H1 (cell line): ENCODE measurements around the gene PLXNB1. TPM values are rescaled to one million over a fixed set of nuclear protein-coding genes. Genes with fewer than 3 reads are reported as not detected.
A peak's percentile ranks its signal among the peaks of the same experiment; 100 is the strongest.

Experiments
- ASH2L ChIP-seq: fragments of 200-600, 300-600 bp; sonication (generic); IDR thresholded peaks from one replicate; pipeline ENCODE4 v1.7.1; 2017; ENCODE audit warnings: low read length
- ATF3 ChIP-seq: IDR thresholded peaks from 2 replicates; pipeline ENCODE4 v1.6.1; 2011; ENCODE audit warnings: low read depth, mild to moderate bottlenecking, low read length; ENCODE audit not compliant: insufficient read depth
- BCL11A ChIP-seq, 2 experiments: IDR thresholded peaks; one replicate each; pipeline ENCODE4 v1.6.1; 2011; ENCODE audit warnings: low read depth in 2 of 2, low read length in 2 of 2, mild to moderate bottlenecking in 2 of 2
- BRCA1 ChIP-seq: IDR thresholded peaks from 2 replicates; pipeline ENCODE4 v1.6.1; 2012; ENCODE audit warnings: low read depth, low read length, improper control_type of control experiment
- CBX5 ChIP-seq: fragments of 300-800, 300-1000 bp; sonication (generic); IDR thresholded peaks from 2 replicates; pipeline ENCODE4 v1.7.1; 2016; ENCODE audit warnings: antibody characterized with exemption, low read length, low read depth
- CEBPB ChIP-seq: IDR thresholded peaks from 2 replicates; pipeline ENCODE4 v1.6.1; 2012; ENCODE audit warnings: low read depth, low read length
- E2F6 ChIP-seq: IDR thresholded peaks from 2 replicates; pipeline ENCODE4 v1.6.1; 2012; ENCODE audit warnings: inconsistent platforms
- EGR1 ChIP-seq: IDR thresholded peaks from 2 replicates; pipeline ENCODE4 v1.6.1; 2011; ENCODE audit warnings: low read depth, low read length, borderline replicate concordance
- MAFK ChIP-seq: IDR thresholded peaks from 2 replicates; pipeline ENCODE4 v1.6.1; 2012; ENCODE audit warnings: low read depth, mild to moderate bottlenecking, improper control_type of control experiment, low read length
- NRF1 ChIP-seq: IDR thresholded peaks from 2 replicates; pipeline ENCODE4 v1.6.1; 2011; ENCODE audit warnings: mild to moderate bottlenecking, low read depth, low read length, improper control_type of control experiment
- RAD21 ChIP-seq, 2 experiments: IDR thresholded peaks in 1 of 2; conservative IDR thresholded peaks in 1 of 2; 2 replicates each; pipeline ENCODE4 v1.6.1; 2011; ENCODE audit warnings: low read depth in 2 of 2, low read length in 2 of 2, improper control_type of control experiment in 1 of 2, inconsistent platforms in 1 of 2, mild to moderate bottlenecking in 1 of 2, moderate library complexity in 1 of 2
- SAP30 ChIP-seq: fragments of 300-600 bp; sonication (generic); IDR thresholded peaks from 2 replicates; pipeline ENCODE4 v1.7.1; 2012; ENCODE audit warnings: low read length, moderate library complexity, mild to moderate bottlenecking, inconsistent platforms; ENCODE audit not compliant: insufficient read depth, insufficient replicate concordance
- SIN3A ChIP-seq, 2 experiments: IDR thresholded peaks in 1 of 2; conservative IDR thresholded peaks in 1 of 2; 2 replicates each; pipeline ENCODE4 v1.6.1; 2011 to 2012; ENCODE audit warnings: low read length in 2 of 2, improper control_type of control experiment in 1 of 2, low read depth in 1 of 2, mild to moderate bottlenecking in 1 of 2
- SP4 ChIP-seq: IDR thresholded peaks from 2 replicates; pipeline ENCODE4 v1.6.1; 2012; ENCODE audit warnings: low read length, inconsistent platforms
- TAF7 ChIP-seq: optimal IDR thresholded peaks from 2 replicates; pipeline ENCODE3; 2011; ENCODE audit warnings: low read depth, mild to moderate bottlenecking, inconsistent platforms, low read length, moderate library complexity, borderline replicate concordance
- ZNF274 ChIP-seq: IDR thresholded peaks from 2 replicates; pipeline ENCODE4 v1.7.0; 2012; ENCODE audit warnings: low read length, borderline replicate concordance; ENCODE audit errors: extremely low read depth
- polyA plus RNA-seq, 7 experiments: library from polyadenylated mRNA; depleted of rRNA in 3 of 7; stranded (reverse) in 5 of 7; unstranded in 2 of 7; fragments of >200 nt in 5 of 7; fragments of 200-250 nt in 2 of 7; gene quantifications; 1 replicate in 5 of 7; 2 replicates in 1 of 7; 4 replicates in 1 of 7; pipeline versions ENCODE4 v1.2.1 to v1.2.3, GENCODE V29; 2011 to 2013; ENCODE audit warnings: missing spikeins in 2 of 7, mixed read lengths in 2 of 7
- total RNA-seq: library from RNA; stranded (reverse); fragmentation: NEBNext Ultra II Directional; extraction: Animal tissue kit (Norgen Biotek cat#: 25700); gene quantifications from 2 replicates; pipeline ENCODE4 v1.2.1, GENCODE V29; 2021
- TF ChIP-seq, protein P1 (sequence below): IDR thresholded peaks from 2 replicates; pipeline ENCODE4 v1.6.1; 2012; ENCODE audit warnings: low read length, inconsistent platforms

The PLXNB1 gene
- total and polyA plus RNA-seq, 2 of the 8 experiments (the other 6 are each of a cell fraction or from before 2014, with no cell fraction given): 109 to 114 TPM

- no peak for TF ChIP-seq RAD21 (IDR thresholded peaks at IDR 0.05 in 1 of 2, conservative IDR thresholded peaks at IDR 0.05 in 1 of 2; ENCODE audit: low read depth in 2 of 2, low read length in 2 of 2)
- TF ChIP-seq BRCA1: no peak
- TF ChIP-seq, protein P1, sequence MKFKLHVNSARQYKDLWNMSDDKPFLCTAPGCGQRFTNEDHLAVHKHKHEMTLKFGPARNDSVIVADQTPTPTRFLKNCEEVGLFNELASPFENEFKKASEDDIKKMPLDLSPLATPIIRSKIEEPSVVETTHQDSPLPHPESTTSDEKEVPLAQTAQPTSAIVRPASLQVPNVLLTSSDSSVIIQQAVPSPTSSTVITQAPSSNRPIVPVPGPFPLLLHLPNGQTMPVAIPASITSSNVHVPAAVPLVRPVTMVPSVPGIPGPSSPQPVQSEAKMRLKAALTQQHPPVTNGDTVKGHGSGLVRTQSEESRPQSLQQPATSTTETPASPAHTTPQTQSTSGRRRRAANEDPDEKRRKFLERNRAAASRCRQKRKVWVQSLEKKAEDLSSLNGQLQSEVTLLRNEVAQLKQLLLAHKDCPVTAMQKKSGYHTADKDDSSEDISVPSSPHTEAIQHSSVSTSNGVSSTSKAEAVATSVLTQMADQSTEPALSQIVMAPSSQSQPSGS: no peak
- no peak for TF ChIP-seq NRF1
- TF ChIP-seq MAFK: no peak
- peak; percentile 55 to 79; a peak in 2 of 4 replicates for TF ChIP-seq SIN3A (conservative IDR thresholded peaks at IDR 0.05 in 1 of 2, IDR thresholded peaks at IDR 0.05 in 1 of 2; ENCODE audit: low read depth in 1 of 2, low read length in 2 of 2)
- TF ChIP-seq BCL11A (IDR thresholded peaks at IDR 0.05; ENCODE audit: low read depth in 2 of 2, low read length in 2 of 2): no peak
- TF ChIP-seq TAF7: peak; percentile 37
- no peak for TF ChIP-seq ATF3
- TF ChIP-seq SP4: no peak
- TF ChIP-seq ASH2L: peak; percentile 80
- TF ChIP-seq EGR1: no peak
- no peak for TF ChIP-seq CEBPB
- TF ChIP-seq CBX5: no peak
- TF ChIP-seq E2F6: peak; percentile 99
- no peak for TF ChIP-seq ZNF274
- TF ChIP-seq SAP30: no peak
Observed at GRCh38 chr3:48439820-48440589, 10.1 kb upstream of the PLXNB1 start, which contains the start of the genes CCDC51 and TMA7 (continued).
